ENCODE results near the gene LMO7.
"Not testable (repeated sequence)": the region's sequence is repeated elsewhere in the genome, so short reads cannot be mapped to it uniquely, and the experiment has no call there.

GRCh38 chr13:75793188-75793567 is 157.0 kb downstream of the LMO7 start:
- not testable (repeated sequence) for TF ChIP-seq CTCF (IDR thresholded peaks at IDR 0.05; ENCODE audit: low read length); EZH2 (IDR thresholded peaks at IDR 0.05; ENCODE audit: borderline replicate concordance, low read length)
